HepG2 (cell line): ENCODE data around the gene TRA2B. TPM values are rescaled to one million over a fixed set of nuclear protein-coding genes. Genes with fewer than 3 reads are reported as not detected.
A peak's percentile ranks its signal among the peaks of the same experiment; 100 is the strongest.

Experiments
- ATAC-seq: fragments of 200-7000 bp; cut with Tn5 transposase; 3 replicates; pipeline ENCODE4 v1.9.1; 2020; ENCODE audit warnings: mild to moderate bottlenecking, moderate library complexity
- BruUV-seq: library from RNA; stranded (reverse); fragments of 400-500 nt; replicated peaks from 2 replicates; lab custom pipeline; 2021; lab: Mats Ljungman, UMichigan
- CTCF ChIA-PET: fragments of 300-600 bp; formaldehyde crosslinking; extraction: SDS; loops from one replicate; lab custom pipeline; 2021; ENCODE audit warnings: low total read pairs, inconsistent platforms, low intra/inter-chr PET ratio; lab: Yijun Ruan, JAX
- POLR2A ChIA-PET: fragments of 350-600 bp; sonication (Branson Sonifier 250); formaldehyde crosslinking; loops from one replicate; lab custom pipeline; 2020; ENCODE audit warnings: antibody characterized with exemption, inconsistent platforms; lab: Yijun Ruan, JAX
- DNase-seq: peaks from one replicate; pipeline ENCODE4 v3.0.0-alpha.2; 2015; ENCODE audit warnings: low spot score
- FAIRE-seq: peaks from 3 replicates; lab custom pipeline; 2011; peaks lifted over from hg19 to GRCh38; lab: Jason Lieb, UNC
- H2AFZ ChIP-seq: one replicate; pipeline ENCODE4 v1.6.1; 2011; ENCODE audit warnings: low read length, inconsistent platforms
- H3K27ac ChIP-seq: fragments of 300-600 bp; 3 replicates; pipeline ENCODE4 v1.8.0; 2011; ENCODE audit warnings: mixed run types, mild to moderate bottlenecking, mixed read lengths, low read length, inconsistent platforms; ENCODE audit not compliant: insufficient read depth; ENCODE audit errors: extremely low read length
- H3K27me3 ChIP-seq, 2 experiments: fragments of 200-600 bp in 1 of 2; 2 replicates in 1 of 2; 3 replicates in 1 of 2; pipeline versions ENCODE4 v1.6.0 to v1.8.0; 2011; ENCODE audit warnings: low read length in 2 of 2, mild to moderate bottlenecking in 2 of 2, moderate library complexity in 2 of 2, inconsistent platforms in 1 of 2; ENCODE audit not compliant: insufficient read depth in 2 of 2, control insufficient read depth in 1 of 2
- H3K36me3 ChIP-seq, 2 experiments: fragments of 200-600 bp in 1 of 2; replicated peaks in 1 of 2; 2 replicates in 1 of 2; 3 replicates in 1 of 2; pipeline versions ENCODE4 v1.5.1 to v1.8.0; 2011; ENCODE audit warnings: low read length in 2 of 2, inconsistent platforms in 1 of 2; ENCODE audit not compliant: insufficient read depth in 2 of 2, control insufficient read depth in 1 of 2
- H3K4me1 ChIP-seq: 2 replicates; pipeline ENCODE4 v1.5.1; 2012; ENCODE audit warnings: low read length, inconsistent platforms; ENCODE audit not compliant: insufficient read depth
- H3K4me2 ChIP-seq: 2 replicates; pipeline ENCODE4 v1.6.0; 2011; ENCODE audit warnings: low read depth, low read length, inconsistent platforms
- H3K4me3 ChIP-seq, 3 experiments: fragments of 200-600 bp in 1 of 3; sonication (generic), shearing (Covaris generic) in 1 of 3; replicated peaks in 1 of 3; 2 replicates each; pipeline ENCODE4 v1.5.1; 2011 to 2016; ENCODE audit warnings: low read length in 3 of 3, inconsistent platforms in 2 of 3, low read depth in 2 of 3, mild to moderate bottlenecking in 2 of 3, control low read depth in 1 of 3, mixed read lengths in 1 of 3; ENCODE audit not compliant: insufficient read depth in 1 of 3
- H3K79me2 ChIP-seq: one replicate; pipeline ENCODE4 v1.6.1; 2011; ENCODE audit warnings: low read length, inconsistent platforms; ENCODE audit not compliant: insufficient read depth
- H3K9ac ChIP-seq: 2 replicates; pipeline ENCODE4 v1.6.0; 2011; ENCODE audit warnings: mild to moderate bottlenecking, low read depth, low read length, inconsistent platforms; ENCODE audit not compliant: insufficient read depth
- H3K9me3 ChIP-seq: 2 replicates; pipeline ENCODE4 v1.5.1; 2012; ENCODE audit warnings: mild to moderate bottlenecking, low read length
- H4K20me1 ChIP-seq: 2 replicates; pipeline ENCODE4 v1.6.0; 2011; ENCODE audit warnings: inconsistent platforms, mild to moderate bottlenecking, low read length, moderate library complexity; ENCODE audit not compliant: insufficient read depth
- AGO1 ChIP-seq: fragments of 200-400 bp; formaldehyde crosslinking; IDR thresholded peaks from 2 replicates; pipeline ENCODE4 v1.6.1; 2017; ENCODE audit warnings: mild to moderate bottlenecking, low read depth, low read length, moderate library complexity; ENCODE audit not compliant: poor library complexity, severe bottlenecking
- NFYC ChIP-seq: IDR thresholded peaks from 2 replicates; pipeline ENCODE4 v1.6.1; 2016; ENCODE audit warnings: missing genetic modification reagents, missing compliant biosample characterization
- RBM39 ChIP-seq: fragments of 200-400 bp; formaldehyde crosslinking; IDR thresholded peaks from one replicate; pipeline ENCODE4 v1.6.1; 2018; ENCODE audit warnings: antibody characterized with exemption, mild to moderate bottlenecking, low read depth, low read length; ENCODE audit not compliant: poor library complexity, severe bottlenecking
- SP4 ChIP-seq: sonication (generic); formaldehyde crosslinking; IDR thresholded peaks from 2 replicates; pipeline ENCODE4 v1.8.1; 2023; ENCODE audit warnings: mild to moderate bottlenecking, missing genetic modification reagents
- ZNF644 ChIP-seq: IDR thresholded peaks from 2 replicates; pipeline ENCODE4 v1.6.1; 2016; ENCODE audit warnings: low read depth
- WGBS: methylation state at CpG from one replicate; pipeline ENCODE4 v1.1.6; 2017; ENCODE audit warnings: low lambda C conversion rate; 5-methylcytosine and 5-hydroxymethylcytosine counted together
- in situ Hi-C: cut with HindIII; loops from 2 replicates; pipeline ENCODE4 v1.10.0; 2017; ENCODE audit warnings: low pct_unique_long_range_greater_than_20kb; ENCODE audit not compliant: extremely low pct_ligation_motif_present
- intact Hi-C: fragments of 100-400 bp; cut with micrococcal nuclease; formaldehyde crosslinking; loops from one replicate; pipeline ENCODE4 v1.10.0; 2022; ENCODE audit not compliant: unreplicated experiment
- polyA plus RNA-seq, 8 experiments: library from polyadenylated mRNA; depleted of rRNA in 3 of 8; stranded (reverse) in 7 of 8; unstranded in 1 of 8; fragments of >200 nt; fragmentation: Illumina TruSeq in 4 of 8; extraction: Trizol in 4 of 8; gene quantifications; 2 replicates each; pipeline versions ENCODE4 v1.2.1 to v1.2.3, GENCODE V29; 2011 to 2016; ENCODE audit warnings: low read depth in 4 of 8, missing spikeins in 1 of 8, mixed read lengths in 1 of 8; ENCODE audit not compliant: insufficient read depth in 1 of 8
- total RNA-seq, 5 experiments: library from RNA; depleted of rRNA; stranded (reverse); fragments of >200 nt; fragmentation: Illumina TruSeq; extraction: Trizol; gene quantifications; 2 replicates each; pipeline ENCODE4 v1.2.3, GENCODE V29; 2016; ENCODE audit warnings: low read depth in 1 of 5
- TF ChIP-seq, protein P1 (sequence below), 2 experiments: sonication (generic) in 1 of 2; formaldehyde crosslinking in 1 of 2; IDR thresholded peaks; 2 replicates each; pipeline versions ENCODE4 v1.4.0 to v1.6.1; 2018 to 2020; ENCODE audit warnings: missing genetic modification reagents in 2 of 2, borderline replicate concordance in 1 of 2, low read depth in 1 of 2, mild to moderate bottlenecking in 1 of 2, missing biosample characterization in 1 of 2

TRA2B gene
- total and polyA plus RNA-seq, 2 of the 13 experiments (the other 11 are each of a cell fraction or from before 2014, with no cell fraction given) = 105 to 241 TPM

DNA sequence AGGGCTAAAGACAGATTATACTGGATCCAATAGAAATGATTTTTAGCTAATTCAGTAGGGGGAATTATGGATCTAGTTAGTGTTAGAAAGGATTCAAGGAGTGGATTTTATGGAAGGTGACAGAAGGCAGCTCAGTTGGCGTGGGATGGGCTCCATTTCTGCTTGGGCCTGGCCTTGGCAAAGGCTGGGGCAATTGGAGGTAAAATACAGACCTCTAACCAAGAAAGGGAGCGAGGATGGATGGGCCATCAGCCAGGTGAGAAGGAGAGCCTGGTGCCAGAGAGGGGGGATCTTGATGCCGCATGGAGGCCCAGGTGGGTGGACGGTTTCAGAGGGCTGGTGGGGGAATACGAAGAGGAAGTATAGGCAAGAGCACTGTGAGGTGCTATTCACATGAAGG lies 40.7 kb upstream of the TRA2B start:
- in situ Hi-C loops = loop anchor here (25.0 kb wide), 1 partner anchor 834 kb away; the partner anchor contains the start of gene RFC4
- POLR2A ChIA-PET = no interaction called here

DNA sequence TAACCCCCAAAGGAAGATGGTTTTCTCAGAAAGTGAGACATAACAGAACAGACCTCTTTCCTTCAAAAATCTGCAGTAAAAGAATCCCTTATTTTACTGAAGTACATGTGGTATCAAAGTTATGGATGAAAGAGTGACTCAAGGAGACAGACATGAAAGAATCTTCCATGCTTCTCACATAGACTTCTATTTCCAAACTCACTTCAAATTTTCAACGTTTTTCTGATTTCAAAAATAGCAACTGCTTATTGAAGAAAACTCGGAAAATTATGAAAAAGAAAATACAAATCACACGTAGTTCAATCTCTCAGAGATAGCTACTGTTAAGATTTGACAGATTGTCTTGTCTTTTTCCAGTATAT lies 39.8 kb upstream of the TRA2B start:
- Histone ChIP-seq H3K27ac (no peak overlapping the region), H4K20me1 (no peaks in the 10 kb centered on the region), H3K4me2 (no peak overlapping the region), H3K36me3 (no peaks in the 10 kb centered on the region), H3K9ac (no peak overlapping the region), H3K79me2 (no peaks in the 10 kb centered on the region), H3K27me3 (no peaks in the 10 kb centered on the region), H3K9me3 (no peaks in the 10 kb centered on the region), H2AFZ (no peak overlapping the region), H3K4me3 (no peak overlapping the region), H3K4me1 (peaks cover 22% of the 10 kb centered on the region)
- FAIRE-seq = no peak
- TF ChIP-seq, protein P1, sequence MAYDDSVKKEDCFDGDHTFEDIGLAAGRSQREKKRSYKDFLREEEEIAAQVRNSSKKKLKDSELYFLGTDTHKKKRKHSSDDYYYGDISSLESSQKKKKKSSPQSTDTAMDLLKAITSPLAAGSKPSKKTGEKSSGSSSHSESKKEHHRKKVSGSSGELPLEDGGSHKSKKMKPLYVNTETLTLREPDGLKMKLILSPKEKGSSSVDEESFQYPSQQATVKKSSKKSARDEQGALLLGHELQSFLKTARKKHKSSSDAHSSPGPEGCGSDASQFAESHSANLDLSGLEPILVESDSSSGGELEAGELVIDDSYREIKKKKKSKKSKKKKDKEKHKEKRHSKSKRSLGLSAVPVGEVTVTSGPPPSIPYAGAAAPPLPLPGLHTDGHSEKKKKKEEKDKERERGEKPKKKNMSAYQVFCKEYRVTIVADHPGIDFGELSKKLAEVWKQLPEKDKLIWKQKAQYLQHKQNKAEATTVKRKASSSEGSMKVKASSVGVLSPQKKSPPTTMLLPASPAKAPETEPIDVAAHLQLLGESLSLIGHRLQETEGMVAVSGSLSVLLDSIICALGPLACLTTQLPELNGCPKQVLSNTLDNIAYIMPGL (CRISPR knock-in tag; IDR thresholded peaks at IDR 0.05; ENCODE audit: borderline replicate concordance in 1 of 2, low read depth in 1 of 2) = peak in 1 of 2 experiments; percentile 4; a peak in 1 of 4 replicates
- TF ChIP-seq ZNF644 (CRISPR knock-in tag) = no peak
- intact Hi-C loops (loop anchor here (1.0 kb wide), 1 partner anchor 34 kb away; no protein-coding TSS in a partner anchor), in situ Hi-C loops (loop anchor here (25.0 kb wide), 1 partner anchor 835 kb away; the partner anchor contains the start of gene RFC4)
- ATAC-seq = no peak
- no peak for DNase-seq
- BruUV-seq = no TSS peak
- ChIA-PET POLR2A (interaction anchor here (1.3 kb wide), 1 partner anchor 25 kb away, joined by 3 read pairs; no protein-coding TSS in a partner anchor), CTCF (interaction anchor here (1.2 to 1.8 kb wide), 5 partner anchors 24 to 300 kb away, joined by 3 to 12 read pairs (median 6); no protein-coding TSS in a partner anchor)
- 44% methylated on average over 3 of the region's 3 CpGs for WGBS

More for the DNA sequence above, 40.7 kb upstream of the TRA2B start:
- DNase-seq (no peak), FAIRE-seq (no peak), ATAC-seq (no peak)
- Histone ChIP-seq H4K20me1 (no peaks in the 10 kb centered on the region), H3K4me2 (no peak overlapping the region), H3K9ac (no peak overlapping the region), H3K36me3 (no peaks in the 10 kb centered on the region), H3K27me3 (no peaks in the 10 kb centered on the region), H3K9me3 (no peaks in the 10 kb centered on the region), H2AFZ (no peak overlapping the region), H3K79me2 (no peaks in the 10 kb centered on the region), H3K4me1 (peaks cover 22% of the 10 kb centered on the region), H3K27ac (no peak overlapping the region), H3K4me3 (no peak overlapping the region)
- CTCF ChIA-PET = interaction anchor here (1.3 to 1.8 kb wide), 2 partner anchors 35 to 281 kb away, joined by 3 to 12 read pairs; no protein-coding TSS in a partner anchor
- intact Hi-C loops = no loop called here
- 86% methylated on average over 5 of the region's 5 CpGs for WGBS
- TF ChIP-seq RBM39 = no peak
- no peak for TF ChIP-seq AGO1
- no peak for TF ChIP-seq NFYC (CRISPR knock-in tag)
- TF ChIP-seq SP4 = no peak
- BruUV-seq = no TSS peak
